Upper lobe of left lung (tissue), 6 donors: ENCODE measurements around the gene ATP13A2. TPM values are rescaled to one million over a fixed set of nuclear protein-coding genes. Genes with fewer than 3 reads are reported as not detected.

ENCODE experiments used
- ATAC-seq, 2 donors: fragments of 200-7000 bp; cut with Tn5 transposase; one replicate each; pipeline ENCODE4 v1.9.1; 2022; ENCODE audit warnings: mild to moderate bottlenecking in 2 of 2, moderate library complexity in 2 of 2; ENCODE audit not compliant: low FRiP score in 2 of 2
- DNase-seq, 2 donors: peaks; one replicate each; pipeline ENCODE4 v3.0.0-alpha.2; 2019 to 2020
- H3K27ac ChIP-seq, 4 donors: fragments of 200-600 bp; sonication (generic); one replicate each; pipeline ENCODE4 v1.5.1; 2016 to 2019
- H3K27me3 ChIP-seq, 4 donors: fragments of 200-600 bp; sonication (generic); one replicate each; pipeline ENCODE4 v1.5.1; 2017 to 2019
- H3K36me3 ChIP-seq, 4 donors: fragments of 200-600 bp; sonication (generic); one replicate each; pipeline ENCODE4 v1.5.1; 2016 to 2019
- H3K4me1 ChIP-seq, 4 donors: fragments of 200-600 bp; sonication (generic); one replicate each; pipeline ENCODE4 v1.5.1; 2018 to 2019
- H3K4me3 ChIP-seq, 4 donors: fragments of 200-600 bp; sonication (generic); one replicate each; pipeline ENCODE4 v1.5.1; 2017 to 2019; ENCODE audit warnings: mild to moderate bottlenecking in 2 of 4, moderate library complexity in 1 of 4
- H3K9me3 ChIP-seq, 4 donors: fragments of 200-600 bp; sonication (generic); one replicate each; pipeline ENCODE4 v1.5.1; 2018 to 2019
- EP300 ChIP-seq, 4 donors: sonication (generic); formaldehyde crosslinking; IDR thresholded peaks; one replicate each; pipeline ENCODE4 v1.5.1; 2017; ENCODE audit warnings: antibody characterized with exemption in 4 of 4, control low read depth in 2 of 4
- POLR2A ChIP-seq, 4 donors: fragments of 450-650 bp; IDR thresholded peaks; one replicate each; pipeline ENCODE4 v1.5.1; 2016 to 2017; ENCODE audit warnings: antibody characterized with exemption in 4 of 4, mild to moderate bottlenecking in 2 of 4
- POLR2AphosphoS5 ChIP-seq, 2 donors: sonication (generic); formaldehyde crosslinking; IDR thresholded peaks; one replicate each; pipeline ENCODE4 v1.5.1; 2017; ENCODE audit warnings: antibody characterized with exemption in 2 of 2
- WGBS, 2 donors: methylation state at CpG; one replicate each; pipeline ENCODE4 v1.1.5; 2017 to 2018; 5-methylcytosine and 5-hydroxymethylcytosine counted together
- total RNA-seq, 6 donors: library from RNA; depleted of rRNA in 4 of 6; stranded (reverse); fragments of >200 nt in 4 of 6; gene quantifications; one replicate each; pipeline versions ENCODE4 v1.1.0 to v1.2.1, GENCODE V29; 2016 to 2021
- TF ChIP-seq, protein P1 (sequence below), 6 experiments: fragments of 450-650 bp in 4 of 6; fragments of 200-600 bp in 2 of 6; sonication (generic) in 2 of 6; IDR thresholded peaks; one replicate each; pipeline ENCODE4 v1.5.1; 2016 to 2019; ENCODE audit warnings: antibody characterized with exemption in 6 of 6
- donor health status: DM: no; HTN: no; CAD: no; lungs with moderate emphysema.
- donor health status: DM: no; HTN: yes; CAD: no; lungs with severe emphysema.

The ATP13A2 gene
- total RNA-seq, 6 donors from 2014 or later = 39.2 to 110 (median 66.5) TPM

DNA sequence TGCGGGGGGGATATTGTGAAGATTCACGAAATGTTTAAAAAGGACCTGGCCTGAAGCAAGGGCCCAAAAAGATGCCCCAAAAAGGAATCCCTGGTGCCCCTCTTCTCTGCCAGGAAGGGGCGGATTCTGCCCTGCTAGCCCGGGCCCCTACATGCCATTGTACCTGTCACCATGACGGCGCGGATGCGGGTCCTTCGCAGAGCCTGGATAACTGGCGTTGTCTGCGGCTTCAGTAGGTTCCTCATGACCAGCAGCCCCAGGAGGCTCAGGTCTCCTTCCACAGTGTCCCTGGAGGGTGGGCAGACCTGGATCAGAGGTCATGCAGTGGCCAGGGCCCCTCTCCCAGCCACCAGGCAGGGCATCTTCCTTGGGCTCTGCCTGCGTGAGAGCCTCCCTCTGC lies 20.2 kb downstream of the ATP13A2 start:
- no peaks in the 10 kb centered on the region for H3K27me3 ChIP-seq
- H3K27ac ChIP-seq = no peak overlapping the region
- no peak for TF ChIP-seq POLR2A (IDR thresholded peaks at IDR 0.05)
- TF ChIP-seq, protein P1, sequence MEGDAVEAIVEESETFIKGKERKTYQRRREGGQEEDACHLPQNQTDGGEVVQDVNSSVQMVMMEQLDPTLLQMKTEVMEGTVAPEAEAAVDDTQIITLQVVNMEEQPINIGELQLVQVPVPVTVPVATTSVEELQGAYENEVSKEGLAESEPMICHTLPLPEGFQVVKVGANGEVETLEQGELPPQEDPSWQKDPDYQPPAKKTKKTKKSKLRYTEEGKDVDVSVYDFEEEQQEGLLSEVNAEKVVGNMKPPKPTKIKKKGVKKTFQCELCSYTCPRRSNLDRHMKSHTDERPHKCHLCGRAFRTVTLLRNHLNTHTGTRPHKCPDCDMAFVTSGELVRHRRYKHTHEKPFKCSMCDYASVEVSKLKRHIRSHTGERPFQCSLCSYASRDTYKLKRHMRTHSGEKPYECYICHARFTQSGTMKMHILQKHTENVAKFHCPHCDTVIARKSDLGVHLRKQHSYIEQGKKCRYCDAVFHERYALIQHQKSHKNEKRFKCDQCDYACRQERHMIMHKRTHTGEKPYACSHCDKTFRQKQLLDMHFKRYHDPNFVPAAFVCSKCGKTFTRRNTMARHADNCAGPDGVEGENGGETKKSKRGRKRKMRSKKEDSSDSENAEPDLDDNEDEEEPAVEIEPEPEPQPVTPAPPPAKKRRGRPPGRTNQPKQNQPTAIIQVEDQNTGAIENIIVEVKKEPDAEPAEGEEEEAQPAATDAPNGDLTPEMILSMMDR (IDR thresholded peaks at IDR 0.05) = no peak
- TF ChIP-seq EP300 (IDR thresholded peaks at IDR 0.05) = no peak
- 93 to 96% methylated on average over 4 to 12 of the region's 12 CpGs for WGBS, 2 donors
- ATAC-seq = no peak
- H3K36me3 ChIP-seq = peaks cover 3 to 91% (median 70%) of the 10 kb centered on the region in 4 donors
- H3K4me3 ChIP-seq = no peak overlapping the region
- DNase-seq = peak in 1 of 2 donors; percentile 39
- H3K4me1 ChIP-seq = no peaks in the 10 kb centered on the region
- no peaks in the 10 kb centered on the region for H3K9me3 ChIP-seq

DNA sequence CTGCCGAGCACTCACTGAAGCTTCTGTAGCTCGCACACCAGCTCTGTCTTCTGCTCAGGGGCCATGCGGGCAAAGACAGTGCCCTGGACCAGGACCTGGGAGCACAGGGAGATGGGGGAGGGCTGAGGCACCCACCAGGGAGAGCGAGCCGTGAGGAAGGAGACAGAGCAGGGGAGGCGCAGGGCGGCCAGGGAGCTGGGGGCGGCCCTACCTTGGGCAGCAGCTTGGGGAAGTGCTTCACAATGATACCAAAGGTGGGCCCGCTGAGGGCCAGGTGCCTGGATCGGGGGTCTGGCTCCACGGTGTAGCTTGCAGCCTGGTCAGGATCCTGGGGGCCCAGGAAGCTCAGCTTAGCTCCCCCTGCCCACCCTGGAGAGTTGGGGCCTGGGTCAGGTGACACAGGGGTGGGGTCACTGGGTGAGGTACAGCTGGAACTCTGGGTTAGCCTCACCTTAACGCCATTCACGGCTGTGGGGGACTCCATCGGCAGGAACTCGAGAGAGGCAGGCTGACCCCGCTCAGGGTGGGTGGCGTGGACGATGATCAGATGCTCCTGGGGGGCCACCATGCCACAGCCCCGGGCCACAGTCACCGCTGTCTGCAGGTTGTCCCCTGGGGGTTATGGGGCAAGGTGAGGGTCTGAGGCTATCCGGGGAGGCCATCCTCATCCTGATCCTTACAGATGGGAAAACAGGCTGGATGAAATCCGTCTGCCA lies 21.9 kb downstream of the ATP13A2 start:
- DNase-seq (peak in 1 of 2 donors; percentile 74), ATAC-seq (no peak)
- Histone ChIP-seq H3K4me3 (no peak overlapping the region), H3K4me1 (peaks cover 0 to 2% (median 0%) of the 10 kb centered on the region in 4 donors), H3K9me3 (no peaks in the 10 kb centered on the region), H3K36me3 (peaks cover 0 to 85% (median 65%) of the 10 kb centered on the region in 4 donors), H3K27ac (no peak overlapping the region), H3K27me3 (no peaks in the 10 kb centered on the region)
- 94 to 95% methylated on average over 11 to 18 of the region's 22 CpGs for WGBS, 2 donors
- no peak for TF ChIP-seq POLR2A (IDR thresholded peaks at IDR 0.05)
- no peak for TF ChIP-seq POLR2AphosphoS5 (IDR thresholded peaks at IDR 0.05)
- no peak for TF ChIP-seq EP300 (IDR thresholded peaks at IDR 0.05)
- TF ChIP-seq, protein P1 (IDR thresholded peaks at IDR 0.05) = no peak

DNA sequence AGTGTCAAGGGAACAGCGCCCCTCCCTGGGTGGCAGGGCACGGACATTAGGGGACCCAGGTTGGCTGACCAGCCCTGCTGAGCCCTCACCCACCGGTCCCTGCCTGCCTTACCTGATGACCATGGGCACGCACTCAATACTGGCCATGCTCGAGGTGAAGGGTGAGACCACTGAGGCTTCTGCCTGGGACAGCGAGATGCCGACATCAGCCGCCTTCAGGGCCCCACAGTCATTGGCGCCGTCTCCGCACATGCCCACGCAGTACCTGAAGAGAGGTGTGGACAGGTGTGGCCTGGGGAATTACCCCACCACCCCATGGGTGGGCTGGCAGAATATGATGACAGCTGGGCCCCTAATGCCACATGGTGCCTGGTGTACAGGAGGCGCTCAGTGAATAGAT lies 23.5 kb downstream of the ATP13A2 start:
- WGBS, 2 donors = 91 to 95% methylated on average over 11 to 13 of the region's 13 CpGs
- no peak for DNase-seq
- Histone ChIP-seq H3K4me3 (no peak overlapping the region), H3K4me1 (peaks cover 0 to 8% (median 4%) of the 10 kb centered on the region in 4 donors), H3K9me3 (no peaks in the 10 kb centered on the region), H3K36me3 (peaks cover 0 to 70% (median 58%) of the 10 kb centered on the region in 4 donors), H3K27ac (no peak overlapping the region), H3K27me3 (no peaks in the 10 kb centered on the region)
- ATAC-seq = no peak
- TF ChIP-seq POLR2A (IDR thresholded peaks at IDR 0.05) (no peak), EP300 (IDR thresholded peaks at IDR 0.05) (no peak), POLR2AphosphoS5 (IDR thresholded peaks at IDR 0.05) (no peak)
- TF ChIP-seq, protein P1 (IDR thresholded peaks at IDR 0.05) = no peak

DNA sequence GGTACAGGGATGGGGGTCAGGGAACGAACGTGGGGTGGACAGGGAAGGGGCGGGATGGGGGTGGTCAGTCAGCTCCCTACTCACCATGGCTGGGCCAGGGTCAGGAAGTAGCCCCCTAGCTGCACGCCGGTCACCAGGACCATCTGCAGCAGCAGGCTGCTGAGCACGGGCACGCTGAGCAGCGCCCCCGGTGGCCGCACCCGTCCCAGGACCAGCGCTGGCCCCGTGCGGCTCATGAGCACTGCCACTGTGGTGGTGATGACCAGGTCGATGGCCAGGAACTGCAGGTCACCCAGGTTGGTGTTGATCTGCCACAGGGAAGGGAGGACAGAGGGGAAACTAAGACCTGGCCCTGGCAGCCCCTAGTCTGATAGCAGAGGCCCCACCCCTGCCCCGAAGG lies 24.8 kb downstream of the ATP13A2 start:
- Histone ChIP-seq H3K4me1 (peaks cover 0 to 8% (median 4%) of the 10 kb centered on the region in 4 donors), H3K4me3 (no peak overlapping the region), H3K9me3 (no peaks in the 10 kb centered on the region), H3K36me3 (peaks cover 0 to 64% (median 49%) of the 10 kb centered on the region in 4 donors), H3K27ac (no peak overlapping the region), H3K27me3 (no peaks in the 10 kb centered on the region)
- TF ChIP-seq EP300 (IDR thresholded peaks at IDR 0.05) (no peak), POLR2A (IDR thresholded peaks at IDR 0.05) (no peak), POLR2AphosphoS5 (IDR thresholded peaks at IDR 0.05) (no peak)
- TF ChIP-seq, protein P1 (IDR thresholded peaks at IDR 0.05) = no peak
- DNase-seq (no peak), ATAC-seq (no peak)
- WGBS, 2 donors = 79 to 98% methylated on average over 5 of the region's 16 CpGs

DNA sequence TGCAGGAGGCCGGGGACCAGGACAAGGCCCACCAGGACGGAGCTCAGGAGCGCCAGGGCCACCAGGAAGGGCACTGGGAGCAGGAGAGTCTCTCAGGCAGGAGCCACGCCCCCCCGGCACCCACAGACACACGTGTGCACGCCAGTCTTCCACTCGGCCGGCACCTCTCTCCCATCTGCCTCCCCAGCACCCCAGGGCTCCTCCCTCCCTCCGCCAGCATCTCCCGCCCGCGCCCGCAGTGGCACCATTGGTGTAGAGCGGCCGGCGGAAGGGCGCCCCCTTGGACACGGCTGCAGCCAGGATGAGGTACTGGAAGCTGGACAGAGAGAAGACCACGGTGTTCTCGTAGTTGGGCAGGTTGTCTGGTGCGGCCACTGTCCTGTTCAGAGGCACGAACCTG lies 25.2 kb downstream of the ATP13A2 start:
- H3K27ac ChIP-seq = no peak overlapping the region
- H3K36me3 ChIP-seq = peaks cover 0 to 60% (median 45%) of the 10 kb centered on the region in 4 donors
- TF ChIP-seq, protein P1 (IDR thresholded peaks at IDR 0.05) = no peak
- no peak for TF ChIP-seq POLR2AphosphoS5 (IDR thresholded peaks at IDR 0.05)
- no peak for TF ChIP-seq EP300 (IDR thresholded peaks at IDR 0.05)
- TF ChIP-seq POLR2A (IDR thresholded peaks at IDR 0.05) = no peak
- H3K9me3 ChIP-seq = no peaks in the 10 kb centered on the region
- no peaks in the 10 kb centered on the region for H3K27me3 ChIP-seq
- peaks cover 0 to 8% (median 4%) of the 10 kb centered on the region in 4 donors for H3K4me1 ChIP-seq
- ATAC-seq (no peak), DNase-seq (no peak)
- 88 to 92% methylated on average over 4 to 11 of the region's 23 CpGs for WGBS, 2 donors
- no peak overlapping the region for H3K4me3 ChIP-seq
